Measurements from ENCODE around the gene SLC37A1. TPM values are rescaled to one million over a fixed set of nuclear protein-coding genes. Genes with fewer than 3 reads are reported as not detected.
A peak's percentile ranks its signal among the peaks of the same experiment; 100 is the strongest.

SLC37A1 gene
- total and polyA plus RNA-seq, 9 of the 15 experiments (the other 6 are each of a cell fraction or from before 2014, with no cell fraction given) = 0.06 to 3.4 (median 0.40) TPM

DNA sequence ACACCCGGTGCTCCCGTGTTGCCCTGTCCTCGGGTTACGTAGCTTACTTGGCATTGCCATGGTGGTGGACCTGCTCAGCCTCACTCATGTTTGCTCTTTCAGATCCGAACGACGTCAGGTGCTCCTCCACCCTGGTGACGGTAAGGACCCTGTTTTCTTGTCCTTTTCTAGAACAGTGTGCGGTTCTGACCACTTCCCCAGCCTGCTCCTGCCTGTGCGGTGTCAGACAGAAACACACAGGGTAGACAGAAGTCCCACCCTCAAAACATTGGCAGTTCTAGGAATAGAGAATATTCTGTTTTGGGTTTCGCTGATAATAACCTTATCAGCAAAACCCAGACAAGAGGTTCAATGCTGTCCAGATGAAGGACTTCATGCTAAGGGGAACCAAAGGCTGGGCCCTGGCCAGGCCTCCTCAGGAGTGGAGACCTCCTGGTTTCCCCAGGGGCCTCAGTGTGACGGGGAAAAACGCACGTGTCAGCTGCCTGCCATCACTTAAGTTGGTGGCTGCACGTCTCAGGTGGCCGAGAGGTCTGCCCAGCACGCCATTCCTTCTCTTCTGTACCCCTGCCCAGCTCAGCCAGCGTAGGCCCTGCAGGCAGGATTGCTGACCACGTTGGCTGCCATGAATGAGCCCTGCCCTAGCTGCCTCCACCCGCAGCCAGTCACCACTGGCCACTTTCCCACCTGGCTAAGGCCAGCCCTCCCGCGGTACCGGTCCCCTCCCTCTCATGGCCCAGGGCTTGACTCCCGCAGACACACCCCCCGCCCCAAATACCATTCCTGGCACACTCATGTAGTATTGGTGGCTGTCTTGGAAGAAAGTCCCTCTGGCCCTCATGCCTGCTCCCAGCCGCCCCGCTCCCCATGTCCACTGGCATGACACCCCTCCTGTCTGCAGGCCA lies 33.6 kb downstream of the SLC37A1 start (continued):
- TF ChIP-seq RBBP5 (IDR thresholded peaks at IDR 0.05; ENCODE audit: borderline replicate concordance, insufficient read depth, low read length, poor library complexity, severe bottlenecking) = peak; percentile 92
- peak; percentile 13 for TF ChIP-seq SAP30 (IDR thresholded peaks at IDR 0.05; ENCODE audit: borderline replicate concordance, insufficient read depth, low read depth, low read length, poor library complexity, severe bottlenecking)
- peak; percentile 74 for TF ChIP-seq ZNF766 (CRISPR knock-in tag; conservative IDR thresholded peaks at IDR 0.05)
- no peak for TF ChIP-seq HNRNPUL1 (IDR thresholded peaks at IDR 0.05; ENCODE audit: low read length)
- TF ChIP-seq, protein P1, sequence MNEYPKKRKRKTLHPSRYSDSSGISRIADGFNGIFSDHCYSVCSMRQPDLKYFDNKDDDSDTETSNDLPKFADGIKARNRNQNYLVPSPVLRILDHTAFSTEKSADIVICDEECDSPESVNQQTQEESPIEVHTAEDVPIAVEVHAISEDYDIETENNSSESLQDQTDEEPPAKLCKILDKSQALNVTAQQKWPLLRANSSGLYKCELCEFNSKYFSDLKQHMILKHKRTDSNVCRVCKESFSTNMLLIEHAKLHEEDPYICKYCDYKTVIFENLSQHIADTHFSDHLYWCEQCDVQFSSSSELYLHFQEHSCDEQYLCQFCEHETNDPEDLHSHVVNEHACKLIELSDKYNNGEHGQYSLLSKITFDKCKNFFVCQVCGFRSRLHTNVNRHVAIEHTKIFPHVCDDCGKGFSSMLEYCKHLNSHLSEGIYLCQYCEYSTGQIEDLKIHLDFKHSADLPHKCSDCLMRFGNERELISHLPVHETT (CRISPR knock-in tag; conservative IDR thresholded peaks at IDR 0.05 in 1 of 2, IDR thresholded peaks at IDR 0.05 in 1 of 2) = peak in 1 of 2 experiments; percentile 67; a peak in 1 of 4 replicates
- peak; percentile 88 for TF ChIP-seq HSF4 (CRISPR knock-in tag; IDR thresholded peaks at IDR 0.05; ENCODE audit: borderline replicate concordance)
- TF ChIP-seq, protein P2, sequence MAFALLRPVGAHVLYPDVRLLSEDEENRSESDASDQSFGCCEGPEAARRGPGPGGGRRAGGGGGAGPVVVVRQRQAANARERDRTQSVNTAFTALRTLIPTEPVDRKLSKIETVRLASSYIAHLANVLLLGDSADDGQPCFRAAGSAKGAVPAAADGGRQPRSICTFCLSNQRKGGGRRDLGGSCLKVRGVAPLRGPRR (CRISPR knock-in tag; IDR thresholded peaks at IDR 0.05) = 0 out of 2 replicates have a peak, but pooled peaks have one; percentile 80
- peak; percentile 94 for TF ChIP-seq CBFA2T2 (conservative IDR thresholded peaks at IDR 0.05)
- TF ChIP-seq XRCC4 (IDR thresholded peaks at IDR 0.05; ENCODE audit: extremely low read depth, insufficient read depth, insufficient read length) = no peak
- TF ChIP-seq MAZ (CRISPR knock-in tag; conservative IDR thresholded peaks at IDR 0.05 in 1 of 2, IDR thresholded peaks at IDR 0.05 in 1 of 2) = peak in 1 of 2 experiments; percentile 93; a peak in 2 of 4 replicates
- TF ChIP-seq NR2C2 (CRISPR knock-in tag; IDR thresholded peaks at IDR 0.05) = no peak
- TF ChIP-seq NR2C2 (tag; IDR thresholded peaks at IDR 0.05) = peak; percentile 13; the same call in 1 of the 2 replicates
- no peak for TF ChIP-seq HOXB6 (CRISPR knock-in tag; IDR thresholded peaks at IDR 0.05; ENCODE audit: borderline replicate concordance)
- TF ChIP-seq, protein P3, sequence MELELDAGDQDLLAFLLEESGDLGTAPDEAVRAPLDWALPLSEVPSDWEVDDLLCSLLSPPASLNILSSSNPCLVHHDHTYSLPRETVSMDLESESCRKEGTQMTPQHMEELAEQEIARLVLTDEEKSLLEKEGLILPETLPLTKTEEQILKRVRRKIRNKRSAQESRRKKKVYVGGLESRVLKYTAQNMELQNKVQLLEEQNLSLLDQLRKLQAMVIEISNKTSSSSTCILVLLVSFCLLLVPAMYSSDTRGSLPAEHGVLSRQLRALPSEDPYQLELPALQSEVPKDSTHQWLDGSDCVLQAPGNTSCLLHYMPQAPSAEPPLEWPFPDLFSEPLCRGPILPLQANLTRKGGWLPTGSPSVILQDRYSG (tag; conservative IDR thresholded peaks at IDR 0.05; ENCODE audit: low read depth) = peak; percentile 82; the same call in 1 of the 2 replicates
- TF ChIP-seq, protein P4, sequence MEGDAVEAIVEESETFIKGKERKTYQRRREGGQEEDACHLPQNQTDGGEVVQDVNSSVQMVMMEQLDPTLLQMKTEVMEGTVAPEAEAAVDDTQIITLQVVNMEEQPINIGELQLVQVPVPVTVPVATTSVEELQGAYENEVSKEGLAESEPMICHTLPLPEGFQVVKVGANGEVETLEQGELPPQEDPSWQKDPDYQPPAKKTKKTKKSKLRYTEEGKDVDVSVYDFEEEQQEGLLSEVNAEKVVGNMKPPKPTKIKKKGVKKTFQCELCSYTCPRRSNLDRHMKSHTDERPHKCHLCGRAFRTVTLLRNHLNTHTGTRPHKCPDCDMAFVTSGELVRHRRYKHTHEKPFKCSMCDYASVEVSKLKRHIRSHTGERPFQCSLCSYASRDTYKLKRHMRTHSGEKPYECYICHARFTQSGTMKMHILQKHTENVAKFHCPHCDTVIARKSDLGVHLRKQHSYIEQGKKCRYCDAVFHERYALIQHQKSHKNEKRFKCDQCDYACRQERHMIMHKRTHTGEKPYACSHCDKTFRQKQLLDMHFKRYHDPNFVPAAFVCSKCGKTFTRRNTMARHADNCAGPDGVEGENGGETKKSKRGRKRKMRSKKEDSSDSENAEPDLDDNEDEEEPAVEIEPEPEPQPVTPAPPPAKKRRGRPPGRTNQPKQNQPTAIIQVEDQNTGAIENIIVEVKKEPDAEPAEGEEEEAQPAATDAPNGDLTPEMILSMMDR (IDR thresholded peaks at IDR 0.05 in 2 of 3, conservative IDR thresholded peaks at IDR 0.05 in 1 of 3; ENCODE audit: insufficient read depth in 2 of 3, low read depth in 1 of 3, low read length in 3 of 3) = peak in 1 of 3 experiments; percentile 14; a peak in 1 of 6 replicates
- TF ChIP-seq PHB2 (IDR thresholded peaks at IDR 0.05; ENCODE audit: low read depth) = peak; percentile 81
- TF ChIP-seq WHSC1 (IDR thresholded peaks at IDR 0.05; ENCODE audit: low read length) = peak; percentile 74
- TF ChIP-seq, protein P5, sequence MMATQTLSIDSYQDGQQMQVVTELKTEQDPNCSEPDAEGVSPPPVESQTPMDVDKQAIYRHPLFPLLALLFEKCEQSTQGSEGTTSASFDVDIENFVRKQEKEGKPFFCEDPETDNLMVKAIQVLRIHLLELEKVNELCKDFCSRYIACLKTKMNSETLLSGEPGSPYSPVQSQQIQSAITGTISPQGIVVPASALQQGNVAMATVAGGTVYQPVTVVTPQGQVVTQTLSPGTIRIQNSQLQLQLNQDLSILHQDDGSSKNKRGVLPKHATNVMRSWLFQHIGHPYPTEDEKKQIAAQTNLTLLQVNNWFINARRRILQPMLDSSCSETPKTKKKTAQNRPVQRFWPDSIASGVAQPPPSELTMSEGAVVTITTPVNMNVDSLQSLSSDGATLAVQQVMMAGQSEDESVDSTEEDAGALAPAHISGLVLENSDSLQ (IDR thresholded peaks at IDR 0.05) = peak; percentile 79
- peak; percentile 82 for TF ChIP-seq NCOA1 (IDR thresholded peaks at IDR 0.05; ENCODE audit: low read depth)

Measured in K562 (cell line).